GM12878 (cell line): ENCODE results near the gene PSMC3IP. TPM values are rescaled to one million over a fixed set of nuclear protein-coding genes. Genes with fewer than 3 reads are reported as not detected.

Experiments used
- ATAC-seq: fragments of 200-7000 bp; cut with Tn5 transposase; 3 replicates; pipeline ENCODE4 v1.9.1; 2020; ENCODE audit warnings: mild to moderate bottlenecking, moderate library complexity
- BruUV-seq: library from RNA; stranded (reverse); fragments of 400-500 nt; replicated peaks from 2 replicates; lab custom pipeline; 2021; lab: Mats Ljungman, UMichigan
- CTCF ChIA-PET: fragments of 300-600 bp; sonication (Branson Sonifier 250); formaldehyde crosslinking; extraction: SDS; loops from one replicate; lab custom pipeline; 2021; ENCODE audit warnings: inconsistent platforms; lab: Yijun Ruan, JAX
- POLR2A ChIA-PET: fragments of 350-600 bp; formaldehyde crosslinking; extraction: SDS; loops from one replicate; lab custom pipeline; 2021; ENCODE audit warnings: inconsistent platforms; lab: Charles Lee
- RAD21 ChIA-PET: fragments of 300-600 bp; sonication (Branson Sonifier 250); formaldehyde crosslinking; loops from one replicate; lab custom pipeline; 2023; ENCODE audit warnings: antibody characterized with exemption; ENCODE audit not compliant: unreplicated experiment; lab: Charles Lee
- SMC1A ChIA-PET: fragments of 300-600 bp; sonication (Branson Sonifier 250); formaldehyde crosslinking; loops from one replicate; lab custom pipeline; 2023; ENCODE audit not compliant: unreplicated experiment, uncharacterized antibody; lab: Charles Lee
- DNase-seq: peaks from one replicate; pipeline ENCODE4 v3.0.0-alpha.2; 2011; ENCODE audit warnings: low read depth, low spot score
- FAIRE-seq: peaks from 3 replicates; lab custom pipeline; 2011; peaks lifted over from hg19 to GRCh38; lab: Jason Lieb, UNC
- H2AFZ ChIP-seq: 2 replicates; pipeline ENCODE4 v1.6.0; 2011; ENCODE audit warnings: low read depth, low read length, control low read depth; ENCODE audit not compliant: control insufficient read depth
- H3K27ac ChIP-seq: 2 replicates; pipeline ENCODE4 v1.5.1; 2011; ENCODE audit warnings: control low read depth; ENCODE audit not compliant: control insufficient read depth, insufficient read depth
- H3K27me3 ChIP-seq, 2 experiments: replicated peaks in 1 of 2; 2 replicates each; pipeline versions ENCODE4 v1.6.0 to v1.6.1; 2011; ENCODE audit warnings: low read length in 1 of 2; ENCODE audit not compliant: control insufficient read depth in 2 of 2, insufficient read depth in 2 of 2
- H3K36me3 ChIP-seq, 2 experiments: 2 replicates each; pipeline ENCODE4 v1.5.1; 2011; ENCODE audit warnings: low read length in 1 of 2; ENCODE audit not compliant: control insufficient read depth in 2 of 2, insufficient read depth in 2 of 2
- H3K4me1 ChIP-seq: 2 replicates; pipeline ENCODE4 v1.6.1; 2011; ENCODE audit warnings: mild to moderate bottlenecking, low read length, moderate library complexity, mixed read lengths; ENCODE audit not compliant: control insufficient read depth, insufficient read depth
- H3K4me2 ChIP-seq: 2 replicates; pipeline ENCODE4 v1.6.0; 2011; ENCODE audit warnings: control low read depth; ENCODE audit not compliant: control insufficient read depth, insufficient read depth
- H3K4me3 ChIP-seq: fragments of 200-600 bp; sonication (generic); 2 replicates; pipeline ENCODE4 v1.5.1; 2016
- H3K79me2 ChIP-seq: 2 replicates; pipeline ENCODE4 v1.6.0; 2011; ENCODE audit warnings: low read length; ENCODE audit not compliant: control insufficient read depth, insufficient read depth
- H3K9ac ChIP-seq: 2 replicates; pipeline ENCODE4 v1.8.0; 2011; ENCODE audit warnings: low read length, control low read depth, mixed read lengths; ENCODE audit not compliant: control insufficient read depth, insufficient read depth
- H3K9me3 ChIP-seq: replicated peaks from 3 replicates; pipeline ENCODE4 v1.5.1; 2011; ENCODE audit warnings: mild to moderate bottlenecking, low read length; ENCODE audit not compliant: control insufficient read depth, insufficient read depth
- H4K20me1 ChIP-seq: 2 replicates; pipeline ENCODE4 v1.6.0; 2011; ENCODE audit not compliant: control insufficient read depth, insufficient read depth
- ASH2L ChIP-seq: fragments of 300-600, 200-600 bp; sonication (generic); IDR thresholded peaks from 2 replicates; pipeline ENCODE4 v1.6.1; 2017; ENCODE audit warnings: low read depth, mild to moderate bottlenecking, borderline replicate concordance
- CEBPZ ChIP-seq: fragments of 150-350 bp; IDR thresholded peaks from 2 replicates; pipeline ENCODE4 v1.6.1; 2016; ENCODE audit warnings: low read depth, low read length
- CHD4 ChIP-seq: fragments of 200-600 bp; sonication (generic); IDR thresholded peaks from 2 replicates; pipeline ENCODE4 v1.6.1; 2016; ENCODE audit warnings: mild to moderate bottlenecking
- CREM ChIP-seq: IDR thresholded peaks from 2 replicates; pipeline ENCODE4 v1.6.1; 2014; ENCODE audit warnings: antibody characterized with exemption, low read depth
- ESRRA ChIP-seq: IDR thresholded peaks from 2 replicates; pipeline ENCODE4 v1.6.1; 2012; ENCODE audit warnings: mild to moderate bottlenecking, low read length, improper control_type of control experiment
- FOS ChIP-seq: IDR thresholded peaks from 3 replicates; pipeline ENCODE4 v1.6.1; 2011; ENCODE audit warnings: borderline replicate concordance; ENCODE audit not compliant: insufficient read length; ENCODE audit errors: extremely low read depth
- GABPA ChIP-seq: IDR thresholded peaks from 2 replicates; pipeline ENCODE4 v1.6.1; 2014; ENCODE audit warnings: antibody characterized with exemption, low read depth, mild to moderate bottlenecking, inconsistent platforms
- IRF4 ChIP-seq: IDR thresholded peaks from 2 replicates; pipeline ENCODE4 v1.6.1; 2011; ENCODE audit warnings: low read depth, low read length
- PRDM15 ChIP-seq: fragments of 450-650 bp; formaldehyde crosslinking; IDR thresholded peaks from 2 replicates; pipeline ENCODE4 v1.4.0; 2020; ENCODE audit warnings: mild to moderate bottlenecking, moderate library complexity
- SKIL ChIP-seq: fragments of 450-650 bp; IDR thresholded peaks from 2 replicates; pipeline ENCODE4 v1.6.1; 2017; ENCODE audit warnings: mild to moderate bottlenecking, low read depth, inconsistent platforms; ENCODE audit not compliant: poor library complexity, severe bottlenecking
- SREBF2 ChIP-seq: IDR thresholded peaks from 2 replicates; pipeline ENCODE4 v1.6.1; 2012; ENCODE audit warnings: mild to moderate bottlenecking, low read length
- WGBS: methylation state at CpG from one replicate; pipeline ENCODE4 v1.1.6; 2016; ENCODE audit warnings: low lambda C conversion rate; ENCODE audit not compliant: insufficient replicate concordance, insufficient coverage; ENCODE audit errors: missing lambda C conversion rate; 5-methylcytosine and 5-hydroxymethylcytosine counted together
- in situ Hi-C: fragments of 300-500 bp; cut with MboI; formaldehyde crosslinking; loops from 9 replicates; pipeline ENCODE4 v1.14.3; 2018; ENCODE audit warnings: mixed read lengths
- intact Hi-C: fragments of 100-400 bp; cut with micrococcal nuclease; formaldehyde crosslinking; loops from one replicate; pipeline ENCODE4 v1.14.2; 2022; ENCODE audit not compliant: unreplicated experiment
- polyA plus RNA-seq, 11 experiments: library from polyadenylated mRNA; depleted of rRNA in 4 of 11; unstranded in 6 of 11; stranded (reverse) in 5 of 11; fragments of >200 nt; fragmentation: Nextera tagmentation in 4 of 11; fragmentation: Illumina TruSeq in 1 of 11; extraction: Ambion mirVana in 4 of 11; extraction: Trizol in 1 of 11; gene quantifications; 1 replicate in 1 of 11; 2 replicates in 10 of 11; pipeline versions ENCODE4 v1.2.1 to v1.2.3, GENCODE V29; 2011 to 2016; ENCODE audit warnings: inconsistent platforms in 2 of 11, missing spikeins in 2 of 11, low read depth in 1 of 11
- total RNA-seq, 4 experiments: library from RNA; depleted of rRNA in 3 of 4; stranded (reverse); fragments of >200 nt in 3 of 4; fragmentation: Illumina TruSeq in 1 of 4; extraction: Trizol in 1 of 4; gene quantifications; 2 replicates each; pipeline versions ENCODE4 v1.2.1 to v1.2.3, GENCODE V29; 2013 to 2021

Gene PSMC3IP
- total and polyA plus RNA-seq, 10 of the 15 experiments (the other 5 are each of a cell fraction or from before 2014, with no cell fraction given): 6.8 to 34.5 (median 17.7) TPM

- TF ChIP-seq SKIL (no peak), ASH2L (no peak)
- TF ChIP-seq, all 136 proteins: peak for 0
Measured at GRCh38 chr17:42563950-42564349, 13.6 kb downstream of the PSMC3IP start (continued).

GRCh38 chr17:42563543-42563942, 14.0 kb downstream of the PSMC3IP start:
- WGBS: 29% methylated on average over 1 of the region's 1 CpG
- ATAC-seq: no peak
- H2AFZ ChIP-seq: no peak overlapping the region
- peak overlapping the region; percentile 76 for H3K4me3 ChIP-seq
- peaks cover 15 to 19% of the 10 kb centered on the region in 2 experiments; a peak in 3 of 4 replicates for H3K36me3 ChIP-seq
- FAIRE-seq: no peak
- H3K4me2 ChIP-seq: peak overlapping the region; percentile 100
- H3K79me2 ChIP-seq: peaks cover 50% of the 10 kb centered on the region
- ChIA-PET POLR2A (interaction anchor here (1.9 kb wide), 1 partner anchor 113 kb away, joined by 4 read pairs; the partner anchor contains the start of gene PLEKHH3), CTCF (interaction anchor here (0.7 to 1.4 kb wide), 5 partner anchors 15 to 444 kb away, joined by 3 to 6 read pairs (median 4); partner anchors contain the start of gene PSMC3IP), SMC1A (interaction anchor here (0.6 kb wide), 1 partner anchor 450 kb away, joined by 3 read pairs; no protein-coding TSS in a partner anchor), RAD21 (interaction anchor here (0.6 to 1.2 kb wide), 2 partner anchors 15 to 149 kb away, joined by 3 read pairs; no protein-coding TSS in a partner anchor)
- no peaks in the 10 kb centered on the region for H4K20me1 ChIP-seq
- intact Hi-C loops (no loop called here), in situ Hi-C loops (no loop called here)
- H3K27ac ChIP-seq: peak overlapping the region; percentile 93; the same call in 1 of the 2 replicates
- H3K9ac ChIP-seq: peak overlapping the region; percentile 98
- H3K27me3 ChIP-seq: no peaks in the 10 kb centered on the region
- DNase-seq: no peak
- H3K9me3 ChIP-seq: no peaks in the 10 kb centered on the region
- no TSS peak for BruUV-seq
- H3K4me1 ChIP-seq: peaks cover 24% of the 10 kb centered on the region
- no peak for TF ChIP-seq FOS
- no peak for TF ChIP-seq CREM
- TF ChIP-seq ESRRA: no peak
- TF ChIP-seq CEBPZ: no peak
- TF ChIP-seq SREBF2: no peak
- TF ChIP-seq PRDM15 (CRISPR knock-in tag): no peak
- no peak for TF ChIP-seq CHD4
- no peak for TF ChIP-seq GABPA
- no peak for TF ChIP-seq IRF4
